Measurements from ENCODE around the gene PDE4B.
A peak's percentile ranks its signal among the peaks of the same experiment; 100 is the strongest.

PDE4B gene

GRCh38 chr1:66183400-66183799 lies 390.7 kb downstream of the PDE4B start:
- DNase-seq (ENCODE audit: low read depth): peak; percentile 14
- TF ChIP-seq CTCF (IDR thresholded peaks at IDR 0.05; ENCODE audit: low read length, missing control alignments): no peak
- no peak overlapping the region for H3K4me3 ChIP-seq (replicated peaks; ENCODE audit: low read depth, low read length)

DNA sequence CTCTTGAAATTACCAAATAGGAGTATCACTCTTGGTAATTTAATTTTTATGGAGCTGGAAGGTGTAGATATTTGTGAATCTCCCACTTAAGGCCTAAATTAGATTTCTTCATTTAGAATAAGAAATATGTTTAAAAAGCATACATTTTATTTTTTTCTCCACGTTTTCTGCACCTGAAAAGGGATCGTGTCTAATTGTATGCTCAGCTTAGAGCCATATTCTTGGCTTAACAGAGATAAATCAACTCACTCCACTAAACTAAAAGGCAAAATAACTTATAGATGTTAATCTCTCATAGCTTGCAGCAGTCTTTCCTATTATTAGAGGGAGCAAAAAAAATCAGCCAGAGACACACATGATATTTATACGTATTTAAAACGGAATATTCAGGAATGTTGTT lies 404.4 kb downstream of the PDE4B start:
- DNase-seq (ENCODE audit: low read depth): no peak
- no peak overlapping the region for H3K4me3 ChIP-seq (replicated peaks; ENCODE audit: low read depth, low read length)
- TF ChIP-seq CTCF (IDR thresholded peaks at IDR 0.05; ENCODE audit: low read length, missing control alignments): no peak

GRCh38 chr1:66197785-66198184 lies 405.1 kb downstream of the PDE4B start:
- TF ChIP-seq CTCF (IDR thresholded peaks at IDR 0.05; ENCODE audit: low read length, missing control alignments): no peak
- DNase-seq (ENCODE audit: low read depth): no peak
- H3K4me3 ChIP-seq (replicated peaks; ENCODE audit: low read depth, low read length): no peak overlapping the region

GRCh38 chr1:66206563-66207144 lies 414.0 kb downstream of the PDE4B start:
- peak; percentile 43 for DNase-seq (ENCODE audit: low read depth)
- no peak overlapping the region for H3K4me3 ChIP-seq (replicated peaks; ENCODE audit: low read depth, low read length)
- TF ChIP-seq CTCF (IDR thresholded peaks at IDR 0.05; ENCODE audit: low read length, missing control alignments): no peak

- no peak for TF ChIP-seq CTCF (IDR thresholded peaks at IDR 0.05; ENCODE audit: low read length, missing control alignments)
- peak; percentile 68 for DNase-seq (ENCODE audit: low read depth)
- no peak overlapping the region for H3K4me3 ChIP-seq (replicated peaks; ENCODE audit: low read depth, low read length)
These were observed 414.8 kb downstream of the PDE4B start for GRCh38 chr1:66207484-66207883.

GRCh38 chr1:66208632-66209031 lies 415.9 kb downstream of the PDE4B start:
- H3K4me3 ChIP-seq (replicated peaks; ENCODE audit: low read depth, low read length): no peak overlapping the region
- no peak for DNase-seq (ENCODE audit: low read depth)
- no peak for TF ChIP-seq CTCF (IDR thresholded peaks at IDR 0.05; ENCODE audit: low read length, missing control alignments)

- TF ChIP-seq CTCF (IDR thresholded peaks at IDR 0.05; ENCODE audit: low read length, missing control alignments): no peak
- DNase-seq (ENCODE audit: low read depth): no peak
These were observed 418.0 kb downstream of the PDE4B start for GRCh38 chr1:66210635-66211244.

More at GRCh38 chr1:66210635-66211244, 418.0 kb downstream of the PDE4B start:
- H3K4me3 ChIP-seq (replicated peaks; ENCODE audit: low read depth, low read length): no peak overlapping the region

Measured in fibroblast of pulmonary artery (primary cell).